ENCODE measurements around the gene SLC25A6. TPM values are rescaled to one million over a fixed set of nuclear protein-coding genes. Genes with fewer than 3 reads are reported as not detected.

Gene SLC25A6
- total RNA-seq, 2 experiments from 2014 or later: 460 to 476 TPM

GRCh38 chrX:1389181-1389992 lies 2.5 kb downstream of the SLC25A6 start:
- DNase-seq (no peak), ATAC-seq (no peak)
- H3K36me3 Mint-ChIP-seq (ENCODE audit: low read depth): peaks cover 69% of the 10 kb centered on the region
- peaks cover 38% of the 10 kb centered on the region for H3K4me1 Mint-ChIP-seq (ENCODE audit: low read depth)
- no peaks in the 10 kb centered on the region for H3K9me3 Mint-ChIP-seq
- TF ChIP-seq CTCF (IDR thresholded peaks at IDR 0.05): no peak
- CTCF ChIA-PET: no interaction called here
- peak overlapping the region; percentile 91 for H3K4me3 Mint-ChIP-seq
- H3K27me3 Mint-ChIP-seq: no peaks in the 10 kb centered on the region
- POLR2A ChIA-PET: no interaction called here
- intact Hi-C loops (cut with micrococcal nuclease): no loop called here
- peak overlapping the region; percentile 52 for H3K27ac Mint-ChIP-seq

- H3K9me3 Mint-ChIP-seq: no peaks in the 10 kb centered on the region
- no peak for ATAC-seq
Observed at GRCh38 chrX:1388651-1389050, 3.3 kb downstream of the SLC25A6 start.

GRCh38 chrX:1387141-1387776 lies 4.7 kb downstream of the SLC25A6 start:
- TF ChIP-seq CTCF (IDR thresholded peaks at IDR 0.05): no peak
- Mint-ChIP-seq H3K9me3 (no peaks in the 10 kb centered on the region), H3K4me1 (ENCODE audit: low read depth) (peaks cover 31% of the 10 kb centered on the region), H3K4me3 (no peak overlapping the region), H3K36me3 (ENCODE audit: low read depth) (peaks cover 74% of the 10 kb centered on the region), H3K27ac (no peak overlapping the region), H3K27me3 (no peaks in the 10 kb centered on the region)
- ChIA-PET POLR2A (no interaction called here), CTCF (no interaction called here)
- ATAC-seq (no peak), DNase-seq (no peak)
- intact Hi-C loops (cut with micrococcal nuclease): no loop called here

More at GRCh38 chrX:1388651-1389050, 3.3 kb downstream of the SLC25A6 start:
- CTCF ChIA-PET: no interaction called here
- no peak for DNase-seq
- intact Hi-C loops (cut with micrococcal nuclease): no loop called here
- Mint-ChIP-seq H3K27ac (peak overlapping the region; percentile 49), H3K27me3 (no peaks in the 10 kb centered on the region), H3K4me3 (peak overlapping the region; percentile 91), H3K4me1 (ENCODE audit: low read depth) (peaks cover 32% of the 10 kb centered on the region), H3K36me3 (ENCODE audit: low read depth) (peaks cover 72% of the 10 kb centered on the region)
- TF ChIP-seq CTCF (IDR thresholded peaks at IDR 0.05): no peak
- POLR2A ChIA-PET: no interaction called here

- POLR2A ChIA-PET: no interaction called here
- H3K4me1 Mint-ChIP-seq (ENCODE audit: low read depth): peaks cover 31% of the 10 kb centered on the region
- TF ChIP-seq CTCF (IDR thresholded peaks at IDR 0.05): no peak
- DNase-seq (no peak), ATAC-seq (no peak)
- H3K36me3 Mint-ChIP-seq (ENCODE audit: low read depth): peaks cover 73% of the 10 kb centered on the region
- H3K9me3 Mint-ChIP-seq: no peaks in the 10 kb centered on the region
- no peaks in the 10 kb centered on the region for H3K27me3 Mint-ChIP-seq
- intact Hi-C loops (cut with micrococcal nuclease): no loop called here
- no peak overlapping the region for H3K4me3 Mint-ChIP-seq
- CTCF ChIA-PET: no interaction called here
- no peak overlapping the region for H3K27ac Mint-ChIP-seq
Observed at GRCh38 chrX:1386338-1387127, 5.4 kb downstream of the SLC25A6 start.

Measured in activated CD8-positive, alpha-beta T cell treated with anti-CD3 and anti-CD28 coated beads for 36 hours (primary cell).